ENCODE data around the gene ENOPH1.
"Not testable (repeated sequence)": the region's sequence is repeated elsewhere in the genome, so short reads cannot be mapped to it uniquely, and the experiment has no call there.

ENOPH1 gene

GRCh38 chr4:82430193-82430963 lies at the start of gene ENOPH1, which contains the start of gene HNRNPDL:
Gene ENOPH1, plus strand, starts transcription at chr4:82430590. Its CDS starts 240 bp downstream, at chr4:82430830.
Gene HNRNPDL, minus strand, starts transcription at chr4:82430462. Its CDS starts 772 bp downstream, at chr4:82429690.
- DNase-seq, result peak; percentile 67

- no peak for DNase-seq
Observed at GRCh38 chr4:82380831-82381230, 49.6 kb upstream of the ENOPH1 start.

- DNase-seq, result no peak
Observed at GRCh38 chr4:82381235-82381634, 49.2 kb upstream of the ENOPH1 start.

DNA sequence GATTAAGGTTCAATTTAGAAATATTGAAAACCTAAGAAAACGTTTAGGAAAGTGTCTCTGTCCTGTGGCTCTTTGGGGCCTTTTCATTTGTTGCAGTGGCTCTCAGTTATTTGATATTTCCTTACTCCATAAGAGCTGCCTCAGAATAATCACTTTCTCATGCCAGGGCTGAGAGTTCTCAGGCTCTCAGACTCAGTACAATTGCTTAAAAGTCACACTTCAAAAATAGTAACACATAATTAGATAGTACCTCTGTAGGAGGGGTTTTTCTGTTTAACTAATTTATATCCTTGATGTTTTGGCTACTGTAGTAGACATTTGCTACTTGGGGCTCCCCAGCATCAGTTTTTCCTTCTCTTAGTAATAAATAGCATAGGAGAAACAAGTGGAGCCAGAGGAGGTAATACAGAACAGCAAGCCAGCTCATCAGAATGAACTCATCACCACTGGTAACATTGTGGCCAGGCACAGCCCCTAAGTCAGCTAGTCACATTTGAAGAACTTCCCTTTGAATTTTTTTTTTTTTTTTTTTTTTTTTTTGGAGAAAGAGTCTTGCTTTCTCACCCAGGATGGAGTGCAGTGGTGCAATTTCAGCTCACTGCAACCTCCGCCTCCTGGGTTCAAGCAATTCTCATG lies 48.6 kb upstream of the ENOPH1 start:
- DNase-seq, result no peak

DNA sequence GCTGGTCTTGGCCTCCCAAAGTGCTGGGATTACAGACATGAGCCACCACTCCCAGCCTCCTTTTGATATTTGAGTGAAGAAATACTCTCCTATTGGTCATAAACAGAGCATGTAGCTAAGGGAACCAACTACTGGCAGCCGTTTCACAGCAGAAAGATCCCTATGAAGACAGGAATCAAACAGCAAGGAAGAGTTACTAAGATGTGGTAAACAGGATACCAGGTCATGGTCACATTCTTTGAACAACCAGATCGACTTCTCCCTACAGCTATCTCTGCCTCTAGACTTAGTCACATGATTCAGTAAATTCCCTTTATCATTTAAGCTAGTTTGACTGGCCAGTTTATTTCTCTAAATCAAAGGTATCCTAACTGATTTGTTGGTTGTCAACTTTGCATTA lies 47.6 kb upstream of the ENOPH1 start:
- DNase-seq, result no peak

DNA sequence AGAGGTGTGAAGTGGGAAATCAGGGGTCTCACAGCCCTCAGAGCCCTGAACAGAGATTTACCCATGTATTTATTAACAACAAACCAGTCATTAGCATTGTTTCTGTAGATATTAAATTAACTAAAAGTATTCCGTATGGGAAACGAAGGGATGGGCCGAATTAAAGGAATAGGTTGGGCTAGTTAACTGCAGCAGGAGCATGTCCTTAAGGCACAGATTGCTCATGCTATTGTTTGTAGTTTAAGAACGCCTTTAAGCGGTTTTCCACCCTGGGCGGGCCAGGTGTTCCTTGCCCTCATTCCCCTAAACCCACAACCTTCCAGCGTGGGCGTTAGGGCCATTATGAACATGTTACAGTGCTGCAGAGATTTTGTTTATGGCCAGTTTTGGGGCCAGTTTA lies 44.1 kb upstream of the ENOPH1 start:
- DNase-seq, result not testable (repeated sequence)

- DNase-seq, result no peak
Observed at GRCh38 chr4:82388405-82388804, 42.0 kb upstream of the ENOPH1 start.

- DNase-seq, result not testable (repeated sequence)
Observed at GRCh38 chr4:82390061-82390460, 40.3 kb upstream of the ENOPH1 start.

DNA sequence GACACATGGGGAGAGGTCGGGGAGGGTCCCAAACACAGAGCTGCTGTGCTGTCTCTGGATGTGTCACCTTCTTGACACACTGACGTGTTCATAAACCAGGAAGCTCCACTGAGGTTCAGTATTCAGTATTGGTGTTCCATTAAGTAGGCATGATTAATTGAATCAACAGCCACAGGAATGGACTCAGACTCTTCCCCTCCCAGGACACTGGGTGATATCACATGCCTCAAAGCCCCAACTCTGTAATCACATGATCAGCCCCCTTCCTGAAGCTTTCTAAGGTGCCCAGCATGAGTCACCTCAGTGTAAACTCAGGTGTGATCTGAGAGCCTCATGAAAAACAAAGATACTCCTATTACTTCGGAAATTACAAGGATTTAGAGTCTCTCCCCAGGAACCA lies 35.5 kb upstream of the ENOPH1 start:
- DNase-seq, result no peak

GRCh38 chr4:82397527-82397926 lies 32.9 kb upstream of the ENOPH1 start:
- DNase-seq, result no peak

- no peak for DNase-seq
Observed at GRCh38 chr4:82398263-82398662, 32.1 kb upstream of the ENOPH1 start.

GRCh38 chr4:82401600-82401999 lies 28.8 kb upstream of the ENOPH1 start:
- no peak for DNase-seq

GRCh38 chr4:82402196-82402775 lies 28.1 kb upstream of the ENOPH1 start:
- DNase-seq, result no peak

DNA sequence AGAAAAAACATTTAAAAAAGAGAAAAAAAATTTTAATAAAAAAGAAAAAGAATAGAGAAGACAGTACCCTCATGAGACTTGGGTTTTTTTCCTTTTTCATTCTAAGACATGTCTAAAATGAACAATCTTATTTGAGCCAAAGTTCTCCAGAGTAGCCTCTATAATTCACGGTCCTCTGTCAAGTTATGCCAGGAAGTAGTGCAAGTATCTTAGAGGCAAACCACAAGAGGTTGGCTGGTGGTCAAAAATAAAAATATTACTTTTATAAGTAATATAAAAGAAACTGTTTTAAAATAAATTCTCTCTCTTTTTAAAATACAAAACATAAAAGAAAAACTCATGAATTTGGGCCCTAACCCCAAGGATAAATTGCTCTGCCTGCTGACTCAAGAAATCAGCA lies 26.7 kb upstream of the ENOPH1 start:
- DNase-seq, result no peak

GRCh38 chr4:82415061-82415460 lies 15.3 kb upstream of the ENOPH1 start:
- DNase-seq, result not testable (repeated sequence)

GRCh38 chr4:82415922-82416365 lies 14.4 kb upstream of the ENOPH1 start:
- DNase-seq, result no peak

GRCh38 chr4:82419451-82419850 lies 10.9 kb upstream of the ENOPH1 start:
- DNase-seq, result no peak

GRCh38 chr4:82421796-82422560 lies 8.4 kb upstream of the ENOPH1 start:
- DNase-seq, result no peak

GRCh38 chr4:82422616-82423015 lies 7.8 kb upstream of the ENOPH1 start:
- no peak for DNase-seq

DNA sequence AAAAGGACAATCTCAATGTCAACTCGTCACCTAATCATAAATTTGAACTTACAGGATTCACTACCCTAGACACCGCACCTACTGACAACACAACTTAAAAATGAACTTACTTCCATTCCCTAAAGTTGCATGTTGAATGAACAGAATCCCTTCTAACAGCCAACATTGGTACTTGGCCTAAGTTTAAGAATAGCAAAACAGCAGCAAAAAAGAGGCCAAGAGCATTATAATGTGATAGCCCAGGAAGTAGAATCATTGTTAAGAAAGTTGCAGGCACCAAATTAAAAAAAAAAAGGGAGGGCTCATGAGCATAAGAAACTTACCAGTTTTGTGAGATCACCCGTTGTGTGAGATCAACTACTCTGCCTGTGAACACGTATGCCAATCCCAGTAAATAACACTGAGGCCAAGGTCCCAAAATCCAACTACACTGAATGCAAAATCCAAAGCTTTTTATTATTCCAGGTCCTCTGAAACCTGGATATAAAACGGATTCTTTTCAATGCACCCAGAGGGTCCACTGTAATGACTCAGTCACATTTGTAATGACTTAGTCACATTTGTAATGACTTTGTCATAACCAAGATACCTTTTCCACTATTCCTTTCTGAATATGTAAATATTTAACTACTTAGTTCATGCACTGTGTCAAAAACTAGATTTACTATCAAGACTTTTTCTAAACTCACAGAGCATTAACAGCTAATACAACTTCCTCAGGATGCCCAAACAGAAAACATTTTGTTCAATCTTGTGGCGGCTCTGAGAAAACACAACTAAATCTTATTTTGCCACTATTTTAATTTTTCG lies 6.9 kb upstream of the ENOPH1 start:
- no peak for DNase-seq

DNA sequence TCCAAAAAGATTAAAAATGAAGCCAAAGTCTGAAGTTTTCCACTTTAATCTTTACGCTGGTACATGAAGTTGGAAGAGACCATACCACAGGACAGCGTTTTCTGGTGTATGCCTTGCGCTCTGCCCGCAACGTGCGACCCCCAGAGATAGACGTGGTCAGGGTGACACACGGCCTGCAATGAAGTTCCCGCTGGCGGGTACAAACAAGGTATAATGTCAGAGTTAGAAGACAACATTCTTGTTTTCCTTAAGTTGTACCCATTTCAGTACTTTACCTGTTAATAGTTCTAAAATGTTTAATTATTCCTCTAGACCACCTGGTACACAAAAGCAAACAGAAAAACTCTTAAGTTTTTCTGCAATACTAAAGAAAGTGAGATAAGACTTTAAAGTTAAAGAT lies 4.9 kb upstream of the ENOPH1 start:
- DNase-seq, result no peak

DNA sequence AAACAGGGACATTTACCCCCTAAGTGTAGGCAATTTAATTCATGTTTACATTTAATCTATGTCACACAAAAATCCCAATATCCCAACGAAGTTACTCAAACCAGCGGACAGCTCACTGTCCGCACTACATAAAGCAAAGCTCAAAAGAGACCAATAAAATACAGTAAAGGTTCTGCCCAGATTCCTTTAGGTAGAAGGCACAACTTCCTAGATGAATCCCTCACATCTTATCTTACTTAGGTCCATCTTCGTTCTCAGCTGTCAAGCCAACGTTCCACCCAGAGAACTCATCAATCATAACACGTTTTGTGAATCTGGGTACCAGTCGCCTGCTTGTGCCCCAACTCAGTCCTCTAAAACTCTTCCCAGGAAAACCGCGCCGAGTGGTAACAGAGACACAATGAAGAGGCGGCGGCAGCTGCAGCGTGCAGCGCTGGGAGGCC lies 1.8 kb upstream of the ENOPH1 start:
- DNase-seq, result no peak
